NCI-H1436 treated with DMSO at 0.1 percent for 48 hours (cell line): Measurements from ENCODE around the gene TMEM179.

Experiments used
- DNase-seq: peaks from one replicate; lab custom pipeline; 2025; lab: John Stamatoyannopoulos, UW

The TMEM179 gene

DNA sequence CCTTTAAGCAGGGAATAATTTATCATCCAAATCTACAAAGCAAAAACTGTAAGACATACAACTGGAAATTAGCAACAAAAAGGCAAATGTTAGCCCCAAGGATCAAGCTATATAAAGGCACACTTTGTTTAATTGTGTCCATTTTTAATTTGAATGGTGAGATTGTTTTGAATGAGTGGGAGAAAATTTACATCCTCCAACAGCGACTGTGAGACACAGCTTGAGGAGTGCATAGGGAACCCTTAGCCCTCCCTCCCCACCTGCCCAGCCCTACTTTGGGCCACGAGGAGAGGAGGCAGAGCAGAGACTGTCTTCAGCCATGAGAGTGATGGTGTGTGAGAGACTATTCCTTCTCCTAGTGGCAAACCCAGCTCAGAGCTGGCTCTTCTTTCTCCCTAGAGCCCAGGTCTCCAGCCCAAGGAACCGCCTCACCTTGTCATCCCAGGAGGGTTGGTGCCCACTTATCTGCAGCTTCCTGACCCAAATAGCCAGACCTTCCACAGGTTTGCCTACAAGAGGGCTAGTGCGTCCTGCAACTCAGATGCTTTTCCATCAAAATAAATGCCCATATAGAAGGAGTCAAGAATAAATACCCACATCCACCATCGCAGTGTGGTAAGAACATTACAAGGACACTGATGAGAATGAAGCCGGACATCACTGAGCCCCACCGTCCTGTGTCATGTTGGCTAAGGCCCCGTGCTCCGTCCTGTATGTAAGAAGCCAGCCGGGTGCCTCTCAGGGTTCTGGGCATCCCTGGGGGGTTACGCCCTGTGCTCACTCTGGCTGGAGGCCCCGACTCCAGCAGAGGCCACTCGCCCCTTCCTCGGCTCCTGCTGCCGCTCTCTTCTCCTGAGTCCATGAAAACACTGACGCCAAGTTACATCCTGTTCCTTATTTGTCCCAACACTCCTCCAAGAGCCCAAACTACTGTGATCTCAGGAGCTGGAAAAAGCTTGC lies 61.4 kb downstream of the TMEM179 start:
- no peak for DNase-seq

DNA sequence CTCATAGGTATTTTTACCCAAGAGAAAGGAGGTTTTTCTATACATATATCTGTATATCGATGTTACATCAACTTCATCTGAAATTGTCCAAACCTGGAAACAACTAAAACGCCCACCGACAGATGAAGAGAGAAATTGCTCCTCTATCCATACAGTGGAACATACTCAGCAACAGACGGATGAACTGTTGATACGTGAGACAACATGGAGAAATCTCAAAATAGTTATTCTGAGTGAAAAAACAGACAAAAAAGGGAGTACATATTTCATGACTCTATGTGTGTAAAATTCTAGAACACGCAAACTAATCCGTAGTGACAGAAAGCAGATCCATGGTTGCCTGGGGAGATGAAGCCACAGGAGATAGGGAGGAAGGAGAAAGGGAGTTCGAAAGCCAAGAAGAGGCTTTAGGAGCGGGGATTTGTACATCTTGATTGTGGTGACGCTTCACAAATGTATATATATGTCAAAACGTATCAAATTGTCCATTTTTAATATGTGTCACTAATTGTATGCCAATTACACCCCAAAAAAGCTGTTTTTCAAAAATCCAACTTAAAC lies 62.6 kb downstream of the TMEM179 start:
- DNase-seq, result no peak
